WI38 (cell line): ENCODE data around the gene PRM1.

Experiments used
- H3K4me3 ChIP-seq: 2 replicates; pipeline ENCODE4 v1.5.1; 2011; ENCODE audit warnings: low read depth, mild to moderate bottlenecking, control low read depth, low read length
- TF ChIP-seq, protein P1 (sequence below): IDR thresholded peaks from 2 replicates; pipeline ENCODE4 v1.5.1; 2012; ENCODE audit warnings: low read depth, mild to moderate bottlenecking, control low read depth, low read length

PRM1 gene

GRCh38 chr16:11245222-11245737, 35.9 kb downstream of the PRM1 start:
- TF ChIP-seq, protein P1, sequence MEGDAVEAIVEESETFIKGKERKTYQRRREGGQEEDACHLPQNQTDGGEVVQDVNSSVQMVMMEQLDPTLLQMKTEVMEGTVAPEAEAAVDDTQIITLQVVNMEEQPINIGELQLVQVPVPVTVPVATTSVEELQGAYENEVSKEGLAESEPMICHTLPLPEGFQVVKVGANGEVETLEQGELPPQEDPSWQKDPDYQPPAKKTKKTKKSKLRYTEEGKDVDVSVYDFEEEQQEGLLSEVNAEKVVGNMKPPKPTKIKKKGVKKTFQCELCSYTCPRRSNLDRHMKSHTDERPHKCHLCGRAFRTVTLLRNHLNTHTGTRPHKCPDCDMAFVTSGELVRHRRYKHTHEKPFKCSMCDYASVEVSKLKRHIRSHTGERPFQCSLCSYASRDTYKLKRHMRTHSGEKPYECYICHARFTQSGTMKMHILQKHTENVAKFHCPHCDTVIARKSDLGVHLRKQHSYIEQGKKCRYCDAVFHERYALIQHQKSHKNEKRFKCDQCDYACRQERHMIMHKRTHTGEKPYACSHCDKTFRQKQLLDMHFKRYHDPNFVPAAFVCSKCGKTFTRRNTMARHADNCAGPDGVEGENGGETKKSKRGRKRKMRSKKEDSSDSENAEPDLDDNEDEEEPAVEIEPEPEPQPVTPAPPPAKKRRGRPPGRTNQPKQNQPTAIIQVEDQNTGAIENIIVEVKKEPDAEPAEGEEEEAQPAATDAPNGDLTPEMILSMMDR, result no peak
- no peak overlapping the region for H3K4me3 ChIP-seq

DNA sequence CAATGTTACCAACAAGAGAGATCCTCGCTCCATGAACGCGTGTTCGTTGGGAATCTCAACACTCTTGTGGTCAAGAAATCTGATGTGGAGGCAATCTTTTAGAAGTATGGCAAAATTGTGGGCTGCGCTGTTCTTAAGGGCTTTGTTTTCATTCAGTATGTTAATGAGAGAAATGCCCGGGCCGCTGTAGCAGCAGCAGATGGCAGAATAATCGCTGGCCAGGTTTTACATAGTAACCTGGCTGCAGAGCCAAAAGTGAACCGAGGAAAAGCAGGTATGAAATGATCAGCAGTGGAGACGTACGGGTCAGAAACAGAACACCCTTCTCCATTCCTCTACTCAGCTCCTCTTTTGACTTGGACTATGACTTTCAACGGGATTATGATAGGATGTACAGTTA, 38.5 kb downstream of the PRM1 start:
- no peak overlapping the region for H3K4me3 ChIP-seq
- TF ChIP-seq, protein P1, result no peak

DNA sequence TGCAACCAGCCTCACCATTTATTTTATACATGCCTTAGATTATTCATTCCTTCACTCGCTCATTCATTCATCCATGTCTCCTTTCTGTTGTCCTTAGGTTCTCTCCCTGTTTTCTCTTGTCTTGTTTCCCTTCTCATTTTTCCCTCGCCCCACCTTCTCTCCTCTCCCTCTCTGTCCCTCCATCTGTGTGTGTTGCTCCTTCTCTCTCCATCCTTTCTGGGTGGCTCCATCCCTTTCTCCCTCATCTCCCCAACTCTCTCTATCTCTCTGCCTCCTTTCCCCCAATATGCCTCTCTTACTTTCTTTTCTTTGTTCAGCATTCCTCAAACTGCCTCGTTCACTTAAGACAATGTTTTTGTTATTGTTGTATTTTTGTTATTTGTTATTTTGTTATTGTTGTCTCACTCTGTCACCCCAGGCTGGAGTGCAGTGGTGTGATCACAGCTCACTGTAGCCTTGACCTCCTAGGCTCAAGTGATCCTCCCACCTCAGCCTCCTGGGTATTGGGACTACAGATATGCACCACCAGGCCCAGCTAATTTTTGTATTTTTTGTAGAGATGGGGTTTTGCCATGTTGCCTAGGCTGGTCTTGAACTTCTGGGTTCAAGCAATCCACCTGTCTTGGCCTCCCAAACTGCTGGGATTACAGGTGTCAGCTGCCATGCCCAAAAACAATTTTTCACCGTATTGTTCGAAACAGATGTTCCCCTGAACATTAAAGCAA, 39.5 kb downstream of the PRM1 start:
- TF ChIP-seq, protein P1, result no peak
- H3K4me3 ChIP-seq, result no peak overlapping the region

DNA sequence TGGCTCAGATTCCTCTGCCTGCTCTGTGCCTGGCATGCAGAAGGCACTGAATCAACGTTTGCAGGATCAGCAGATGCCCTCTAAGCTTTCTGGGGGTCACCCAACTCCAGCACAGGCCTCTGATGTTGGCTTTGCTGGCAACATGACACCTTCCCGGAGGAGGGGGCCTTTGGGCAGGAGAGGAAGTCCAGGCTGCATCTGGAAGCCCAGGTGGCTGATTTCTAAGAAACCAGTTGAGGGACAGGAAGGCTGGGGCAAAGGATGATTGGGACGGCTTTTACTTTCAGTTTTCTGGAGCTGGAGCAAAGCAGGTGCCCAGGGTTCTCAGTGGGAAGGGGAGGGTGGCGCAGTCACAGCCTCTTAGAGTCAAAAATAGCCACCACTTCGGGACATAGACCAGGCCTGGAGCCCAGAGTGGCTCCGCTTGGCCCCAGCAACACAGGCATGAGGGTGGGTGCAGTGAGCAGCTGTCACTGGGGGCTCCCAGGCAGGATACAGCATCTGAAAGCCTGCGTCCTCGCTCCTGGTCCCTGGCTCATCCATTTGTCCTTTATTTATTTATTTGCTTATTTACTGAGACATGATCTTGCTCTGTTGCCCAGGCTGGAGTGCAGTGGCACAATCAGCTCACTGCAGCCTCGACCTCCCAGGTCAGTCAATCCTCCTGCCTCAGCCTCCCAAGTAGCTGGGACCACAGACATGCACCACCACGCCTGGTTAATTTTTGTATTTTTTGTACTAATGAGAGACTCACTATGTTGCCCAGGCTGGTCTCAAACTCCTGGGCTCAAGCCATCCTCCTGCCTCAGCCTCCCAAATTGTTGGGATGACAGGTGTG, 40.3 kb downstream of the PRM1 start:
- TF ChIP-seq, protein P1, result no peak
- H3K4me3 ChIP-seq, result no peak overlapping the region

- no peak overlapping the region for H3K4me3 ChIP-seq
- TF ChIP-seq, protein P1, result no peak
Measured at GRCh38 chr16:11239644-11240632, 41.2 kb downstream of the PRM1 start.

DNA sequence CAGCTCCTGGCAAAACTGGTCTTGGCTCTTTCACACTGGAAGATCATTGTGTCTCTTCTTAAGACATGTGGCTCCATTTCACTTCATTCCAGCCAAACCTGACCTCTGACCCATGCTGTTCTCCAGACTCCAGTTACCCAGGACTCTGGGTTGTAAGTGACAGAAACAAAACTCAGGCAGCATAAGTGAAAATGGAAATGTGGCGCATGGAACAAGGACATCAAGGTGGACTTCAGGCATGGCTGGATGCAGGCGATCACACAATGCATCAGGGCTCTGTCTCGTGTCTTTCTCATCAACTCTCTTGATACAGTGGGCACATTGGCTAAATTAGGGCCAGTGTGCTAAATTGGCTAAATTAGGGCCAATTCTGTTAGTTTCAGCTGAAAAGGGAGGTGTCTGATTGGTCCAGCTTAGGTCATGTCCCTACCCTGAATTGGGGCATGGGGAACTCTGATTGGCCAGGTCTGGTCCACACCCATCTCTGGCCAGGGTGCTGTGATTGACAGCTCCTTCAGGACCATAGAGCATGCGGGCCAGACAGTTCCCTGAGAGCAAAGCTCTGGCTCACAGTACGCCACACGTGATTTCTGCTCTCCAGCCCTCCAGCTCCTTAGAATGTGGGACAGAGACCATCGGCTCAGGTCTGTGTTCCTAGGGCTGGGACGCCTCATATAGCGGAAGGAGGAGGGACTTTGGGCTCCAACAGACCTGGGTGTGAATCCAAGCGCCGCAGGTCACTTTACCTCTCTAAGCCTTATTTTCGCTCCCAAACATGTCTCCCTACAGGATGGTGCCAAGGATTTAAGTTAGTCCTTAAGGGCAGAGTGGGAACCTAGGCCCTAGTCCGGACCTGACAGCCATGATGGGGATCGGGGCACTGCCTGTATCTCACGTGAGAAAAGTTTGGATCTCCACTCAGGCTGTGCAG, 42.6 kb downstream of the PRM1 start:
- H3K4me3 ChIP-seq, result no peak overlapping the region
- TF ChIP-seq, protein P1, result no peak
